ENCODE measurements around the gene ASB15. TPM values are rescaled to one million over a fixed set of nuclear protein-coding genes. Genes with fewer than 3 reads are reported as not detected.

The ASB15 gene
- total and polyA plus RNA-seq, 2 donors (not counting 3 experiments of a cell fraction or from before 2014, with no cell fraction given): not detected

DNA sequence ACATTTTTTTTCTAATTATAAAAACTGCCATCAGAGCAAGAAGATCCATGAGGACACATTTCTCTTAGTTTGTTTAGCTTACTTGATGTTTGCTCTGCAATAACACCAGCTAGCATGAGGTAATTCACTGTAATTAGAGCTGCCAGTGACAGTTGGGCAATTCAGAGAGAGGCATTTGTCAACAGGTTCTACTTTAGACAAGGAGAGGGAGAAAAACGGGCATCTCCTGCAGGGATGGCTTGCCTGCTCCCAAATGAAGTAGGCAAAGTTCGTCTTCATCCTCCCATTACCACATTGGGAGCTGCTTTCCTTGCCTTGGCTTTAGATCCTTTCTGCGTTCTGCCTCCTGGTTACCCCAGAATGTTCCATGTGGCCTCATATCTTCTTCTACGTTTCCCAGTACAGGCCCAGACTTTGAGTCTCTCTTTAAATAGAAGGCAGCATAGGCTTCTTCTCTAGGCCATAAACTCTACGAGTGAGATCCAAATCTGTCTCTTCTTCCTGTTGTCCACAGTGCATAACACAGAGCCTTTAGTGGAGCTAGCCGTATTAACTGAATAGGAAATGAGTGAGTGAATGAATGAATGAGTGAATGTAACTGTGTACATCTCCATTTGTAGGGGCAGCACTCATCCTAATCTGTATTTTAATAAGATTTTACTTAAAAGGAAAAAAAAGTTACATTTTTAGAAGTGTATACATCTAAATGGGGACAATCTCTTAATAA lies 21.2 kb downstream of the ASB15 start:
- H3K4me3 ChIP-seq (replicated peaks in 1 of 3; ENCODE audit: insufficient read depth in 1 of 3, low read depth in 1 of 3, low read length in 3 of 3): no peak overlapping the region
- DNase-seq (ENCODE audit: low read depth, low spot score): no peak
- dilution Hi-C loops (cut with MboI; ENCODE audit: extremely low pct_ligation_motif_present, low sequenced_read_pairs) (no loop called here), intact Hi-C loops (cut with micrococcal nuclease) (no loop called here)
- H3K9me3 ChIP-seq (replicated peaks; ENCODE audit: control insufficient read depth, insufficient read depth, low read length): no peaks in the 10 kb centered on the region
- no peak for TF ChIP-seq MAX (IDR thresholded peaks at IDR 0.05; ENCODE audit: insufficient read depth, insufficient read length)
- no peak for TF ChIP-seq EZH2 (IDR thresholded peaks at IDR 0.05; ENCODE audit: borderline replicate concordance, low read depth, low read length, severe bottlenecking)
- TF ChIP-seq JUN (IDR thresholded peaks at IDR 0.05; ENCODE audit: borderline replicate concordance, insufficient read depth, insufficient read length, low read depth): no peak
- TF ChIP-seq CTCF (IDR thresholded peaks at IDR 0.05; ENCODE audit: extremely low read depth in 1 of 2, insufficient read depth in 1 of 2, low read depth in 1 of 2, low read length in 2 of 2): no peak
- no peak for TF ChIP-seq GATA2 (IDR thresholded peaks at IDR 0.05; ENCODE audit: insufficient read depth, insufficient read length, low read depth, low read length)
- no peak for TF ChIP-seq MYC (IDR thresholded peaks at IDR 0.05; ENCODE audit: low read depth, low read length)
- TF ChIP-seq FOS (IDR thresholded peaks at IDR 0.05; ENCODE audit: borderline replicate concordance, insufficient read depth, low read length): no peak
- no peak for TF ChIP-seq POLR2AphosphoS5 (IDR thresholded peaks at IDR 0.05; ENCODE audit: insufficient read depth, low read depth, low read length)
- no peak for TF ChIP-seq POLR2A (IDR thresholded peaks at IDR 0.05; ENCODE audit: low read depth, low read length)
- H2AFZ ChIP-seq (ENCODE audit: low read depth, low read length): peak overlapping the region; percentile 15
- H3K4me2 ChIP-seq (ENCODE audit: insufficient read depth, low read length): no peak overlapping the region
- no TSS peak for BruUV-seq (replicated peaks)
- no peaks in the 10 kb centered on the region for H3K79me2 ChIP-seq (ENCODE audit: control insufficient read depth, insufficient read depth, low read length)
- FAIRE-seq: no peak
- no peaks in the 10 kb centered on the region for H3K36me3 ChIP-seq (ENCODE audit: control insufficient read depth in 2 of 2, extremely low read depth in 1 of 2, insufficient read depth in 2 of 2, low read length in 2 of 2)
- H3K27ac ChIP-seq (ENCODE audit: insufficient read depth, low read depth, low read length): no peak overlapping the region
- H3K9me1 ChIP-seq (replicated peaks; ENCODE audit: control insufficient read depth, extremely low read depth, insufficient read depth, low read length): no peaks in the 10 kb centered on the region
- ChIA-PET CTCF (interaction anchor here (0.9 kb wide), 1 partner anchor 11 kb away, joined by 3 read pairs; no protein-coding TSS in a partner anchor), POLR2A (no interaction called here)
- no peak overlapping the region for H3K9ac ChIP-seq (replicated peaks; ENCODE audit: extremely low read depth, insufficient read depth, low read length)
- no peaks in the 10 kb centered on the region for H3K4me1 ChIP-seq (ENCODE audit: control insufficient read depth, extremely low read depth, insufficient read depth, low read length)
- no peaks in the 10 kb centered on the region for H4K20me1 ChIP-seq (replicated peaks; ENCODE audit: control insufficient read depth, extremely low read depth, insufficient read depth, low read length)
- no peaks in the 10 kb centered on the region for H3K27me3 ChIP-seq (ENCODE audit: control insufficient read depth in 2 of 2, insufficient read depth in 2 of 2, low read length in 2 of 2)

Data from endothelial cell of umbilical vein (primary cell).